Keratinocyte (primary cell): ENCODE measurements around the gene RSBN1. TPM values are rescaled to one million over a fixed set of nuclear protein-coding genes. Genes with fewer than 3 reads are reported as not detected.
A peak's percentile ranks its signal among the peaks of the same experiment; 100 is the strongest.

Experiments
- DNase-seq: peaks from one replicate; pipeline ENCODE4 v3.0.0-alpha.2; 2011; ENCODE audit warnings: low read depth, missing footprints, low spot score
- FAIRE-seq: peaks from 2 replicates; lab custom pipeline; 2011; peaks lifted over from hg19 to GRCh38; lab: Jason Lieb, UNC
- H2AFZ ChIP-seq: 2 replicates; pipeline ENCODE4 v1.6.0; 2012; ENCODE audit warnings: low read length, control low read depth, inconsistent platforms; ENCODE audit not compliant: control insufficient read depth
- H3K27ac ChIP-seq: 2 replicates; pipeline ENCODE4 v1.5.1; 2011; ENCODE audit warnings: low read length; ENCODE audit not compliant: control insufficient read depth, insufficient read depth
- H3K27me3 ChIP-seq: 3 replicates; pipeline ENCODE4 v1.6.0; 2011; ENCODE audit warnings: low read length; ENCODE audit not compliant: control insufficient read depth, insufficient read depth; ENCODE audit errors: extremely low read depth
- H3K36me3 ChIP-seq, 2 experiments: 2 replicates in 1 of 2; 3 replicates in 1 of 2; pipeline ENCODE4 v1.5.1; 2011; ENCODE audit warnings: low read length in 2 of 2, mild to moderate bottlenecking in 1 of 2; ENCODE audit not compliant: control insufficient read depth in 2 of 2, insufficient read depth in 2 of 2; ENCODE audit errors: extremely low read depth in 1 of 2
- H3K4me1 ChIP-seq: 3 replicates; pipeline ENCODE4 v1.5.1; 2011; ENCODE audit warnings: low read length; ENCODE audit not compliant: control insufficient read depth, insufficient read depth; ENCODE audit errors: extremely low read depth
- H3K4me2 ChIP-seq: 3 replicates; pipeline ENCODE4 v1.6.0; 2011; ENCODE audit warnings: low read depth, low read length; ENCODE audit not compliant: control insufficient read depth, insufficient read depth; ENCODE audit errors: extremely low read depth
- H3K4me3 ChIP-seq, 3 experiments: fragments of 200-600 bp in 1 of 3; sonication (generic) in 1 of 3; 2 replicates in 2 of 3; 3 replicates in 1 of 3; pipeline ENCODE4 v1.5.1; 2011 to 2016; ENCODE audit warnings: low read length in 3 of 3, mild to moderate bottlenecking in 3 of 3, control low read depth in 2 of 3, inconsistent platforms in 1 of 3, low read depth in 1 of 3, mixed read lengths in 1 of 3, mixed run types in 1 of 3, moderate library complexity in 1 of 3; ENCODE audit not compliant: control insufficient read depth in 2 of 3, insufficient read depth in 2 of 3; ENCODE audit errors: extremely low read depth in 1 of 3
- H3K79me2 ChIP-seq: 2 replicates; pipeline ENCODE4 v1.6.0; 2012; ENCODE audit warnings: low read length; ENCODE audit not compliant: control insufficient read depth, insufficient read depth
- H3K9ac ChIP-seq: 3 replicates; pipeline ENCODE4 v1.6.0; 2011; ENCODE audit warnings: low read length; ENCODE audit not compliant: control insufficient read depth, insufficient read depth; ENCODE audit errors: extremely low read depth
- H3K9me1 ChIP-seq: 3 replicates; pipeline ENCODE4 v1.6.0; 2011; ENCODE audit warnings: low read length; ENCODE audit not compliant: control insufficient read depth, insufficient read depth; ENCODE audit errors: extremely low read depth
- H3K9me3 ChIP-seq: 2 replicates; pipeline ENCODE4 v1.5.1; 2012; ENCODE audit warnings: low read depth, low read length; ENCODE audit not compliant: control insufficient read depth
- H4K20me1 ChIP-seq: 3 replicates; pipeline ENCODE4 v1.6.0; 2011; ENCODE audit warnings: low read length; ENCODE audit not compliant: control insufficient read depth, insufficient read depth; ENCODE audit errors: extremely low read depth
- CTCF ChIP-seq, 3 experiments: IDR thresholded peaks in 1 of 3; conservative IDR thresholded peaks in 1 of 3; optimal IDR thresholded peaks in 1 of 3; 2 replicates in 2 of 3; 3 replicates in 1 of 3; pipeline versions ENCODE3 to v1.5.1; 2011; ENCODE audit warnings: low read length in 3 of 3, mild to moderate bottlenecking in 3 of 3, moderate library complexity in 2 of 3, control low read depth in 1 of 3, inconsistent platforms in 1 of 3; ENCODE audit not compliant: insufficient read depth in 2 of 3; ENCODE audit errors: extremely low read depth in 1 of 3
- EZH2 ChIP-seq: IDR thresholded peaks from one replicate; pipeline ENCODE4 v1.6.1; 2012; ENCODE audit warnings: inconsistent platforms, mild to moderate bottlenecking, low read length, moderate library complexity
- dilution Hi-C: fragments of 300-500 bp; cut with MboI; formaldehyde crosslinking; loops from one replicate; pipeline ENCODE4 v1.7.0; 2020; ENCODE audit warnings: low sequenced_read_pairs; ENCODE audit not compliant: extremely low pct_ligation_motif_present
- polyA plus RNA-seq, 5 experiments: library from polyadenylated mRNA; depleted of rRNA in 3 of 5; stranded (reverse) in 3 of 5; stranded (forward) in 1 of 5; unstranded in 1 of 5; fragments of >200 nt; gene quantifications; 1 replicate in 1 of 5; 2 replicates in 3 of 5; 3 replicates in 1 of 5; pipeline versions ENCODE4 v1.2.1 to v1.2.3, GENCODE V29; 2011 to 2012; ENCODE audit warnings: missing spikeins in 2 of 5, low read depth in 1 of 5, low replicate concordance in 1 of 5

RSBN1 gene
- polyA plus RNA-seq, 1 donor (not counting 4 experiments of a cell fraction or from before 2014, with no cell fraction given), result 10.4 TPM

GRCh38 chr1:113805639-113806038 is 6.6 kb downstream of the RSBN1 start:
- Histone ChIP-seq H3K4me1 (peaks cover 34% of the 10 kb centered on the region), H3K4me3 (no peak overlapping the region), H2AFZ (no peak overlapping the region), H3K27ac (no peak overlapping the region), H3K36me3 (no peaks in the 10 kb centered on the region), H3K4me2 (no peak overlapping the region), H3K9me3 (no peaks in the 10 kb centered on the region), H4K20me1 (no peaks in the 10 kb centered on the region), H3K9me1 (no peaks in the 10 kb centered on the region), H3K27me3 (no peaks in the 10 kb centered on the region), H3K79me2 (peaks cover 96% of the 10 kb centered on the region), H3K9ac (no peak overlapping the region)
- no peak for DNase-seq
- FAIRE-seq, result no peak
- no peak for TF ChIP-seq EZH2
- no peak for TF ChIP-seq CTCF (optimal IDR thresholded peaks at IDR 0.05 in 1 of 3, IDR thresholded peaks at IDR 0.05 in 1 of 3, conservative IDR thresholded peaks at IDR 0.05 in 1 of 3; ENCODE audit: extremely low read depth in 1 of 3, insufficient read depth in 2 of 3, low read length in 3 of 3)
- dilution Hi-C loops, result no loop called here

- Histone ChIP-seq H3K27ac (peak overlapping the region; percentile 14), H3K4me3 (no peak overlapping the region), H3K4me2 (peak overlapping the region; percentile 60), H4K20me1 (no peaks in the 10 kb centered on the region), H3K27me3 (no peaks in the 10 kb centered on the region), H2AFZ (no peak overlapping the region), H3K79me2 (peaks cover 96% of the 10 kb centered on the region), H3K9me1 (no peaks in the 10 kb centered on the region), H3K4me1 (peaks cover 32% of the 10 kb centered on the region), H3K9ac (no peak overlapping the region), H3K9me3 (no peaks in the 10 kb centered on the region), H3K36me3 (no peaks in the 10 kb centered on the region)
- TF ChIP-seq CTCF (optimal IDR thresholded peaks at IDR 0.05 in 1 of 3, IDR thresholded peaks at IDR 0.05 in 1 of 3, conservative IDR thresholded peaks at IDR 0.05 in 1 of 3; ENCODE audit: extremely low read depth in 1 of 3, insufficient read depth in 2 of 3, low read length in 3 of 3) (no peak), EZH2 (no peak)
- dilution Hi-C loops, result no loop called here
- DNase-seq (no peak), FAIRE-seq (no peak)
Measured at GRCh38 chr1:113805256-113805531, 7.1 kb downstream of the RSBN1 start.
